GM18502 (cell line): ENCODE data around the gene MBD3L2.
"Not testable (repeated sequence)": the region's sequence is repeated elsewhere in the genome, so short reads cannot be mapped to it uniquely, and the experiment has no call there.

Source experiments
- ATAC-seq: cut with Tn5 transposase; IDR thresholded peaks from one replicate; pipeline ENCODE4 v1.9.1; 2021; ENCODE audit warnings: mild to moderate bottlenecking; ENCODE audit not compliant: unreplicated experiment, poor library complexity

The MBD3L2 gene

DNA sequence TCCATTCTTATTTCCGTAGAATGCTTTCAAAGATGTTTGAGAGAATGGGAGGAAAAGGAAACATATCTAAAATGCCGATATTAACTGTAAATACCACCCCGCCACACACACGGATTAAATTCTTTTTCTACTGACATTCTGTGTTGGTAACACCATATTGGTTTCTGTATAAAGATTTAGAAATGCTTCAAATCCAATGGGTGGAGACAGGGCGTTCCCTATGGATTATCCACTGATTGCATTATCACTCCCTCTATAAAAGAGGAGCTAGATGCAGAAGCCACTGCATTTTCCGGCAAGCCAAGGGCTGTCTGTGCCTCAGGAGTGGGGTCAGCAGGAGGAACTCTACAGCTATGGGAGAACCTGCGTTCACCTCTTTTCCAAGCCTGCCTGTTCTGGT lies at the start of gene MBD3L2:
TSS of gene MBD3L2 (plus strand) at position 301 of the 400 bp plus-strand sequence. CDS start at position 354, 53 bp downstream.
- not testable (repeated sequence) for ATAC-seq

DNA sequence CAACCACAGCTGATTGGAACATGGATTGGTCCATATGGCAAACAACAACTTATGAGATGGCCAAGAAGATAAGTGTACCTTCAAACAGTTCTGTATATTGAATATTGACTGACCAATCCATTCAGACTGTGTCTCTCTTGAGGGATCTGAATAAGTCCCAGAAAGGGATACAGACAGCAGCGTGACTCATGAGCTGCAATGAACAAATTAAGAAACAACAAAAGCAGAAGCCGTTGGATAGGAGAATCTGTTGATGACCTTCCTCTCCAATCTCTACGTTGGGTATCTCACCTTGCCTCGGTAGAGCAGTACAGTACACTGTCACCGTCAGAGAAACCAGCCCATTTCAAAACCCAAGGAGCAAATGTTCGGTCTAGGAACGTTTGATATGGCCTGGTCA lies 49.2 kb upstream of the MBD3L2 start:
- no peak for ATAC-seq

DNA sequence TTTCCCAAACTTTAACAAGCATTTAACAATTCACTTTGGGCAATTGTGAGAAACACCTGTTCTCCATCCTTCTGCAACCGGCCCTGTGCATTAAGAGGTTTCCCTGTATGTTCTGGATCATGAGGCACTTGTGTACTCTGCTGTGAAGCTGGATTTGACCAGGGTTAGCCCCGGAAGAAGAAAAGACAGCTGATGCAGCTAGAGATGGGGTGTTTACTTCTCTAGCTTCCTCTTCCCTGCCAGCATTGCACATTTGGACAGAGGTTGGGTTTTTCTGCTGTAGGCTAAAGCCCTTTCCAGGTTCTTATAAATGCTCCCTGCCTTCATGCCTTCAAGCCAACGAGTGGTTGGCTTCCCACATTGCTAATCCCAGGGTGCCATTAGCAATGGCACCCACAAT lies 48.8 kb upstream of the MBD3L2 start:
- no peak for ATAC-seq

DNA sequence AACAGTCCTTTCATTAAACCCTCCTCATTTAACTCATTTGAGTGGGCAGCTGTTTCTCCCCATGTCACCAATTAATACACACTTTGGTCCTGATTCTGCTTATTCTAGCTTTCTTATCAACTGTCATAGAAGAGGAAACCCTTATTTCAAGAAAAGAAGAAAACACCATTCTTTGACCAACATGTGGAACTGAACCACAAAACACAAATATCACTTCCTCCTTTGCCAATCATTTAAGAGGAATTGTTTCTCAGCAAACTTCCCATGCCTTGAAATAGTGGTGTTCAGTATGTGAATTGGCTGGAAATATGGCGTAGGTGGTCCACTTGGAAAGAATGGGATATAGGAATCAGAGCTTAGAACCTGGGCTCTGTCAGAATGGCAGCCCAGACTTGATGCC lies 48.3 kb upstream of the MBD3L2 start:
- ATAC-seq: no peak

DNA sequence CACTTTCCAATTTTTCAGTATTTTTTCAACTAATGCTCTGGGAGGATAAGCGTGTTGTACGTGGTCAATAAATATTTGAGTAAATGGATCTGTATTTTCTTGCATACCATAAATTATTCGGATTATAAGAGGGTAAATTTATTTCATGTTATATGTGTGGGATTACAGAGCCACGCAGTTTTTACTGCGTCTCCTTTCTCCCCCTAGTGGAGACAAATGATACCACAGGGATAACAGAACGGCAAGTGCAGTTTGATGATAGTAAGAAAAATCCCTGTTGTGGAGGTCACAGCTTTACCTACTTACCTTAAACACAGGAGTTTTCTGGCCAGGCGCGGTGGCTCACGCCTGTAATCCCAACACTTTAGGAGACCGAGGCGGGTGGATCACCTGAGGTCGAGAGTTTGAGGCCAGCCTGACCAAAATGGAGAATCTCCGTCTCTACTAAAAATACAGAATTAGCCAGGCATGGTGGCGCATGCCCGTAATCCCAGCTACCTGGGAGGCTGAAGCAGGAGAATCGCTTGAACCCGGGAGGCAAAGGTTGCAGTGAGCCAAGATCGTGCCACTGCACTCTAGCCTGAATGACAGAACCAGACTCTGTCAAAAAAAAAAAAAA lies 44.7 kb upstream of the MBD3L2 start:
- ATAC-seq: no peak

DNA sequence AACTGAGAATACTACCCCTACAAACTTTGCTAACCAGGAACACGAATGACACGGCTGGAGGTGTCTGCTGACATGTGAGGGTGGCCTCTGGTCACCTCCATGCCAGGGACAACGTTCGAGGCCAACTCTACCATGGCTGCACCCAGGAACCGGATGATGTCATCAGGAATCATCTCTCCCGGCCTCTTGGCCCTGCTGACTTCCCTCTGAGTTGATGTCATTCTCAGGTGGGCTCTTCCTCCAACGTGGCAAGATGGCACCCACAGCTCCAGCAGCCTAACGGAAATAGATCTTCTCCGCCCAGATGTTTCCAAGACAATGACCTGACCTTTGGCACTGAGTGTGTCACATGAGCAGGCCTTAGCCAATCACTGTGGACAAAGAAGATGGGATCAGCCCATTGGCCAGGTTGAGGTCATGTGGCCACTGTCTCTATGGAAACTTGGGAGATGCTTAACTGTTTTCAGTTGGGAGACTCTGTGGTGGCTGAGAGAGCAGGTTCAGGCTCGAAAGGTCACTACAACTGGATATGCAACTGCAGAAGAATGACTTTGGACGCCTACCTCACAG lies 42.9 kb upstream of the MBD3L2 start:
- ATAC-seq: no peak

DNA sequence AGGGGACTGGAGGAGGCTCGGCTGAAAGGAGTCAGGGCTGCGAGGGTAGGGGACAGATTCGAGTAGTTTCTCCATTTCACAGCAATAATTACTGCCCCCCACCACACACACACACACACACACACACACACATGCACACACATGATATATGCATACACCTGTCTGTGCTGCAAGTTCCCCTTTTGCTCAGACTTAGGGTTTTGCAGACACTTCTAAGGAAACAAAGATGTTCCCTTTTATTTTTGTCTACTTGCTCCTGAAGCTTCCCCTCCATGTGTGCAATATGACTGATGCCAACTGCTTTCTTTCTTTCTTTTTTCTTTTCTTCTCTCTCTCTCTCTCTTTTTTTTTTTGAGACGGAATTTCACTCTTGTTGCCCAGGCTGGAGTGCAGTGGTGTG lies 41.3 kb upstream of the MBD3L2 start:
- ATAC-seq: no peak

DNA sequence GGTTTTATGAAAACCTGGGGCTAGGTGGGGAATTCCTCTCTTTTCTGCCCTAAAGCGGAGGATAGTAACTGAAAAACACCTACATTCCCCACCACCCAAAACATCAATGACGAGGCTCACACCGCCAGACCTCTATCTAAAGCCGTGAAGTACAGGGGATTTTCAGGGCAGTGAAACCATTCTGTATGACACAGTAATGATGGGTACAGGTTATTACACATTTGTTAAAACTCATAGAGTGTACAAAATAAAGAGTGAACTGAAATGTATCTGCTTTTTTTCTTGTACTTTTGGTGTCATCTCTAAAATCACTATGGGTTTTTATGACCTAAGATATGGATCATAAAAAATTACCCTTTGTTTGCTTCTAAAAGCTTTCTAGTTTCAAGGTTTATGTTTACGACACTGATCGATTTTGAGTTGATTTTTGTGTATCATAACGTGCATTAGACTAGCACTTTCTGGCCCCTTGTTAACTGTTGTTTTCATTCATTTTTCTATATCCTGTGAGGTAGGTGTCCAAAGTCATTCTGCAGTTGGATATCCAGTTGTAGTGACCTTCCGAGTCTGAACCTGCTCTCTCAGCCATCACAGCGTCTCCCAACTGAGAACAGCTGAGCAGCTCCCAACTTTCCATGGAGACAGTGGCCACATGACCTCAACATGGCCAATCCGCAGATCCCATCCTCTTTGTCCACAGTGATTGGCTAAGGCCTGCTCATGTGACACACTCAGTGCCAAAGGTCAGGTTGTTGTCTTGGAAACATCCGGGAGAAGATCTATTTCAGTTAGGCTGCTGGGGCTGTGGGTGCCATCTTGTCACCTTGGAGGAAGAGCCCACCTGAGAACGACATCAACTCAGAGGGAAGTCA lies 38.2 kb upstream of the MBD3L2 start:
- no peak for ATAC-seq

DNA sequence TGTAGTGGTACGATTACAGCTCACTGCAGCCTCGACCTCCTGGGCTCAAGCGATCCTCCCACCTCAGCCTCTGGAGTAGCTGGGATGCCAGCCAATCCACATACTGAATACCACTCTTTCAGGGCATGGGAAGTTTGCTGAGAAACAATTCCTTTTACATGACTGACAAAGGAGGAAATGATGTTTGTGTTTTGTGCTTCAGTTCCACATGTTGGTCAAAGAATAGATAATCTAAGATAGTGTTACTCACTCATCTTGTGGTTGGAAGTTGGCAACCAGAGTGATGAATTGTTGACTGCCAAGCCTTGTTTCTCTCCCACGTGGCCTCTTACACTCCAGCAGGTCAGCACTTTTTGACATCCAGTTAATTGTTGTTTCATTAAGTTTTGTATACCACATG lies 35.4 kb upstream of the MBD3L2 start:
- no peak for ATAC-seq

DNA sequence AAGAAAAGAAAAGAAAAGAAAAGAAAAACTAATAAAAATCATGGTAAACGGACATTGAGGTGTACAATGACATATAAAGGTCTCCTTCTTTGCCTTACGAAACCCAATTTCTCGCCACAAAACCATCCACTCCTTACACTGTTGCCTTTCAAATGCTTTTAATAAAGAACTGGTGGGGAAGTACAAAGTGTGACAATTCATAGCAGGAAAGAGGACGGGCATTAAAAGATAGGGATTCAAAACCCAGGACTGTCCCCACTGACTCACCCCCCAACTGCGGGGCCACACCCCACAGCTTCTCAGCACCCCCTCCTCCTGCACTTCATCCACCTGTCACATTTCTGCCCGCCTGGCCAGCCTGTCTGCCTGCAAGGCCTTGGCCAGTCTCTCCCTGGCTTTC lies 30.3 kb upstream of the MBD3L2 start:
- ATAC-seq: no peak

DNA sequence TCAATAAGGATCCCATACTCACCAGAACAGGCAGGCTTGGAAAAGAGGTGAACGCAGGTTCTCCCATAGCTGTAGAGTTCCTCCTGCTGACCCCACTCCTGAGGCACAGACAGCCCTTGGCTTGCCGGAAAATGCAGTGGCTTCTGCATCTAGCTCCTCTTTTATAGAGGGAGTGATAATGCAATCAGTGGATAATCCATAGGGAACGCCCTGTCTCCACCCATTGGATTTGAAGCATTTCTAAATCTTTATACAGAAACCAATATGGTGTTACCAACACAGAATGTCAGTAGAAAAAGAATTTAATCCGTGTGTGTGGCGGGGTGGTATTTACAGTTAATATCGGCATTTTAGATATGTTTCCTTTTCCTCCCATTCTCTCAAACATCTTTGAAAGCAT lies 27.8 kb upstream of the MBD3L2 start, which contains the start of gene MBD3L2B:
TSS of gene MBD3L2B (minus strand) at position 101 of the 400 bp plus-strand sequence. CDS start at position 67, 34 bp downstream.
- ATAC-seq: not testable (repeated sequence)

DNA sequence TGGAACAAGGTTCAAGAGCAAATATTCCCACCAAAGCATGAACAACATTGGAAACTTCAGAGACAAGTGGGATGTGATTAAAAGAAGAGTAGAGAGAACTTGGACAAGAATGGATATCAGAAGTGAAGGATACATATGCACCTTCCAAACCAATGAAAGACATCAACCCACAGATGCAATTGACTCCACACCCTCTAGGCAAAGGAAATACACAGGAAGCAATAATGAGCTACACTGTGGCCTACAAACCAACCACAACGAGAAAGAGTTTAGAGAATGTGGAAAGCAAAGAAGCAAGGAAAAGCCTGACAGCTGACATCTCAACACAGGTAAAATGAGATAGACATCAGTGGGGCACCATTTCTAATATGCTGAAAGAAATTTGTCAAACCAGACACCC lies 20.3 kb upstream of the MBD3L2 start:
- ATAC-seq: not testable (repeated sequence)

DNA sequence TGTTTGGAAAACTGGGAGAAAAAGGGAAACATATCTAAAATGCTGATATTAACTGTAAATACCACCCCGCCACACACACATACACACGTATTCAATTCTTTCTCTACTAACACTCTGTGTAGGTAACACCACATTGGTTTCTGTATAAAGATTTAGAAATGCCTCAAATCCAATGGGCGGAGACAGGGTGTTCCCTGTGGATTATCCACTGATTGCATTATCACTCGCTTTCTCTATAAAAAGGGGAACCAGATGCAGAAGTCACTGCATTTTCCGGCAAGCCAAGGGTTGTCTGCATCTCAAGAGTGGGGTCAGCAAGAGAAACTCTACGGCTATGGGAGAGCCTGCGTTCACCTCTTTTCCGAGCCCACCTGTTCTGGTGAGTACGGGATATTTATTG lies 18.8 kb upstream of the MBD3L2 start, which contains the start of gene MBD3L5:
TSS of gene MBD3L5 (plus strand) at position 301 of the 400 bp plus-strand sequence. CDS start at position 335, 34 bp downstream.
- ATAC-seq: not testable (repeated sequence)

DNA sequence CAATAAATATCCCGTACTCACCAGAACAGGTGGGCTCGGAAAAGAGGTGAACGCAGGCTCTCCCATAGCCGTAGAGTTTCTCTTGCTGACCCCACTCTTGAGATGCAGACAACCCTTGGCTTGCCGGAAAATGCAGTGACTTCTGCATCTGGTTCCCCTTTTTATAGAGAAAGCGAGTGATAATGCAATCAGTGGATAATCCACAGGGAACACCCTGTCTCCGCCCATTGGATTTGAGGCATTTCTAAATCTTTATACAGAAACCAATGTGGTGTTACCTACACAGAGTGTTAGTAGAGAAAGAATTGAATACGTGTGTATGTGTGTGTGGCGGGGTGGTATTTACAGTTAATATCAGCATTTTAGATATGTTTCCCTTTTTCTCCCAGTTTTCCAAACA lies 9.0 kb upstream of the MBD3L2 start, which contains the start of gene MBD3L4:
TSS of gene MBD3L4 (minus strand) at position 101 of the 400 bp plus-strand sequence. CDS start at position 66, 35 bp downstream.
- ATAC-seq: not testable (repeated sequence)

DNA sequence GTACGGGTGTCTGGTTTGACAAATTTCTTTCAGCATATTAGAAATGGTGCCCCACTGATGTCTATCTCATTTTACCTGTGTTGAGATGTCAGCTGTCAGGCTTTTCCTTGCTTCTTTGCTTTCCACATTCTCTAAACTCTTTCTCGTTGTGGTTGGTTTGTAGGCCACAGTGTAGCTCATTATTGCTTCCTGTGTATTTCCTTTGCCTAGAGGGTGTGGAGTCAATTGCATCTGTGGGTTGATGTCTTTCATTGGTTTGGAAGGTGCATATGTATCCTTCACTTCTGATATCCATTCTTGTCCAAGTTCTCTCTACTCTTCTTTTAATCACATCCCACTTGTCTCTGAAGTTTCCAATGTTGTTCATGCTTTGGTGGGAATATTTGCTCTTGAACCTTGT lies 7.6 kb upstream of the MBD3L2 start:
- not testable (repeated sequence) for ATAC-seq

DNA sequence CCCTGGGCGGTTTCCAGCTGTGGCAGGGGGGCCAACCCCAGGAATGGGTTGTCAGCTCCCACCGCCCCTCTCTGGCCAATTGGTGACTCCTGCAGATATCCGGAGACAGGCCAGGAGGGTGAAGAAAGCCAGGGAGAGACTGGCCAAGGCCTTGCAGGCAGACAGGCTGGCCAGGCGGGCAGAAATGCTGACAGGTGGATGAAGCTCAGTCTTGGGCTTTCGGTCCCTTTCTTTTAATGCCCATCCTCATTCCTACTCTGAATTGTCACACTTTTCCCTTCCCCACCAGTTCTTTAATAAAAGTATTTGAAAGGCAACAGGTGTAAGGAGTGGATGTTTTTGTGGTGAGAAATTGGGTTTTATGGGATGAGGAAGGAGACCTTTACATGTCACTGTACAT lies 2.3 kb downstream of the MBD3L2 start:
- ATAC-seq: not testable (repeated sequence)

DNA sequence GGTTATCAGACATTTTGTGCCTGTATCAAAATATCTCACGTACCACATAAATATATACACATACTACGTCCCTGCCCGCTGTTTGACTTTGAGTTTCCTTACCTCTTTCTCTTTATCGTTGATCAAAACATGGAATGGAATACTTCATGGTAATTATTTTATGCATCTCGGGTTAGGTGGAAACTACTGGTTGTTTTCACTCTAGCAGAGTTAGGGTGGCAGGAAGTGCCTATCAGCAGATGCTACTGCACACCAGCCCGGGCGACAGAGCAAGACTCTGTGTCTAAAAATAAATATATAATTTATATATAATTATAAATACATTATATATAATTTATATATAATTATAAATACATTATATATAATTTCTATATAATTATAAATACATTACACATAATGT lies 3.8 kb downstream of the MBD3L2 start:
- ATAC-seq: not testable (repeated sequence)

DNA sequence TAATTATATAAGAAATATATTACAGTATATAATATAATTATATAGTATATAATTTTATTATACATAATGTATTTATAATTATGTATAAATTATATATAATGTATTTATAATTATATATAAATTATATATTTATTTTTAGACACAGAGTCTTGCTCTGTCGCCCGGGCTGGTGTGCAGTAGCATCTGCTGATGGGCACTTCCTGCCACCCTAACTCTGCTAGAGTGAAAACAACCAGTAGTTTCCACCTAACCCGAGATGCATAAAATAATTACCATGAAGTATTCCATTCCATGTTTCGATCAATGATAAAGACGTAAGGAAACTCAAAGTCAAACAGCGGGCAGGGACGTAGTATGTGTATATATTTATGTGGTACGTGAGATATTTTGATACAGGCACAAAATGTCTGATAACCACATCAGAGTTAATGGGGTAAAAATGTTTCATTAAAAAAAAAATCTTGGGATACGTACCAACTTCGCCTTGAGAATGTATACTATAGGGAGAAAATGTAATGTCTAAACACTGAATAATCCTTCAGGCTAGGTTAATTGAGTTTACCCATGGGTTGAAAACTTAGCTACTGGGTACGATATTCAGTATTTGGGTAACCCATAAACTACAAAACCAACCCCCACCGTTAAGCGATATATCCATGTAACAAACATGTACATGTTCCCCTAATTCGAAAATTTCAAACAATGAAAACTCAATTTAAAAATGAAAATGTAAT lies 5.7 kb downstream of the MBD3L2 start:
- not testable (repeated sequence) for ATAC-seq

DNA sequence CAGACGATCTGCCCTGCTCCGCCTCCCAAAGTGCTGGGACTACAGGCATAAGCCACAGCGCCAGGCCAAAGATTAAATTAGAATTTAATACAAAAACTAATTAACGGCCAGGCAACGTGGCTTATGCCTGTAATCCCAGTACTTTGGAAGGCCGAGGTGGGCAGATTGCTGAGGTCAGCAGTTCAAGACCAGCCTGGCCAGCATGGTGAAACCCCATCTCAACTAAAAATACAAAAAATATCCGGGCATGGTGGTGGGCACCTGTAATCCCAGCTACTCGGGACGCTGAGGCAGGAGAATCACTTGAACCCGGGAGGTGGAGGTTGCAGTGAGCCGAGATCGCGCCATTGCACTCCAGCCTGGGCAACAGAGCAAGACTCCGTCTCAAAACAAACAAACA lies 6.6 kb downstream of the MBD3L2 start:
- not testable (repeated sequence) for ATAC-seq

DNA sequence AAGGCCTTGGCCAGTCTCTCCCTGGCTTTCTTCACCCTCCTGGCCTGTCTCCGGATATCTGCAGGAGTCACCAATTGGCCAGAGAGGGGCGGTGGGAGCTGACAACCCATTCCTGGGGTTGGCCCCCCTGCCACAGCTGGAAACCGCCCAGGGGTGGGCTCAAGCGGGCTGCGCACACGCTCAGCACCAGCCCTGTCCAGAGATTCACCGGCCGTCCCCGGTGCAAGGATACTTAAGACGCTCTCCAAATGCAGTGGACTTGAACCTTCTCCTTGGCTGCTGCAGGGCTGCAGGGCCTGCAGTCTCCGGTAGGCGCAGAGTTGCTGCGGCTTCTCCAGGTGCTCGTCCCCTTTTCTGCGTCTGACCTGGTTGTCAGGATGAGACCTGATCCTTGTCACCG lies 7.2 kb downstream of the MBD3L2 start:
- ATAC-seq: not testable (repeated sequence)
